BJ (cell line): ENCODE data around the gene RAMAC. TPM values are rescaled to one million over a fixed set of nuclear protein-coding genes. Genes with fewer than 3 reads are reported as not detected.
"Not testable (repeated sequence)": the region's sequence is repeated elsewhere in the genome, so short reads cannot be mapped to it uniquely, and the experiment has no call there.

Experiments
- CTCF ChIA-PET: fragments of 350-600 bp; formaldehyde crosslinking; extraction: SDS; loops from one replicate; lab custom pipeline; 2021; ENCODE audit warnings: antibody characterized with exemption, inconsistent platforms; lab: Yijun Ruan, JAX
- POLR2A ChIA-PET: fragments of 300-600 bp; sonication (Branson Sonifier 250); formaldehyde crosslinking; extraction: SDS; loops from one replicate; lab custom pipeline; 2021; ENCODE audit warnings: antibody characterized with exemption; lab: Charles Lee
- DNase-seq: peaks from one replicate; pipeline ENCODE4 v3.0.0-alpha.2; 2011; ENCODE audit warnings: low read depth
- H3K27me3 ChIP-seq: 2 replicates; pipeline ENCODE4 v1.6.0; 2011; ENCODE audit warnings: low read length; ENCODE audit not compliant: control insufficient read depth, insufficient read depth
- H3K36me3 ChIP-seq: 2 replicates; pipeline ENCODE4 v1.5.1; 2011; ENCODE audit warnings: low read length; ENCODE audit not compliant: control insufficient read depth, insufficient read depth
- H3K4me3 ChIP-seq: 2 replicates; pipeline ENCODE4 v1.5.1; 2011; ENCODE audit warnings: low read depth, mild to moderate bottlenecking, control low read depth, low read length
- CTCF ChIP-seq: IDR thresholded peaks from 2 replicates; pipeline ENCODE4 v1.5.1; 2011; ENCODE audit warnings: low read depth, mild to moderate bottlenecking, control low read depth, inconsistent platforms, low read length, moderate library complexity; ENCODE audit not compliant: insufficient read depth
- polyA plus RNA-seq: library from polyadenylated mRNA; depleted of rRNA; stranded (reverse); fragments of >200 nt; gene quantifications from 2 replicates; pipeline ENCODE4 v1.2.3, GENCODE V29; 2011; rRNA removed

RAMAC gene
- polyA plus RNA-seq, 1 experiment, result 20.3 TPM

GRCh38 chr15:83018436-83018835, 32.4 kb downstream of the RAMAC start:
- Histone ChIP-seq H3K36me3 (peaks cover 8% of the 10 kb centered on the region), H3K4me3 (no peak overlapping the region), H3K27me3 (no peaks in the 10 kb centered on the region)
- TF ChIP-seq CTCF, result no peak
- no peak for DNase-seq
- POLR2A ChIA-PET, result no interaction called here
- CTCF ChIA-PET, result no interaction called here

- POLR2A ChIA-PET, result no interaction called here
- CTCF ChIA-PET, result no interaction called here
- no peak for TF ChIP-seq CTCF
- DNase-seq, result no peak
- H3K36me3 ChIP-seq, result peaks cover 4% of the 10 kb centered on the region
- no peak overlapping the region for H3K4me3 ChIP-seq
- H3K27me3 ChIP-seq, result no peaks in the 10 kb centered on the region
Observed at GRCh38 chr15:83030021-83030420, 44.0 kb downstream of the RAMAC start.

- H3K27me3 ChIP-seq, DNase-seq, H3K4me3 ChIP-seq, POLR2A ChIA-PET, CTCF ChIA-PET, H3K36me3 ChIP-seq: not testable (repeated sequence)
Observed at GRCh38 chr15:83031234-83031633, 45.2 kb downstream of the RAMAC start.

GRCh38 chr15:83036253-83036652, 50.2 kb downstream of the RAMAC start:
- Histone ChIP-seq H3K4me3 (no peak overlapping the region), H3K27me3 (no peaks in the 10 kb centered on the region), H3K36me3 (peaks cover 4% of the 10 kb centered on the region; the same call in 1 of the 2 replicates)
- ChIA-PET POLR2A (interaction anchor here (0.6 kb wide), 3 partner anchors 40 to 465 kb away, joined by 3 to 7 read pairs (median 6); no protein-coding TSS in a partner anchor), CTCF (no interaction called here)
- DNase-seq, result no peak
- TF ChIP-seq CTCF, result no peak

GRCh38 chr15:83039206-83039605, 53.2 kb downstream of the RAMAC start:
- POLR2A ChIA-PET, result no interaction called here
- Histone ChIP-seq H3K27me3 (no peaks in the 10 kb centered on the region), H3K4me3 (no peak overlapping the region), H3K36me3 (peaks cover 10% of the 10 kb centered on the region)
- CTCF ChIA-PET, result no interaction called here
- no peak for TF ChIP-seq CTCF
- DNase-seq, result no peak

Other genes starting within 250 kb of the RAMAC start
- not detected in 2 replicates for gene FSD2, start 180.1 kb upstream of the RAMAC start, polyA plus RNA-seq
- 2.8 and 3.2 TPM in 2 replicates for gene WHAMM, start 176.6 kb upstream of the RAMAC start, polyA plus RNA-seq
- gene HOMER2, start 33.5 kb upstream of the RAMAC start, polyA plus RNA-seq, result 0.83 and 1.4 TPM in 2 replicates
- 17.9 and 21.1 TPM in 2 replicates for gene C15orf40, start 25.4 kb downstream of the RAMAC start, polyA plus RNA-seq
- 35.0 and 70.7 TPM in 2 replicates for gene BTBD1, start 81.0 kb downstream of the RAMAC start, polyA plus RNA-seq
- gene TM6SF1, start 121.4 kb downstream of the RAMAC start, polyA plus RNA-seq, result 3.2 and 3.8 TPM in 2 replicates
- gene HDGFL3, start 221.6 kb downstream of the RAMAC start, polyA plus RNA-seq, result 5.7 and 24.5 TPM in 2 replicates